ENCODE data around the gene TMEM63A.

- TF ChIP-seq, protein P1, sequence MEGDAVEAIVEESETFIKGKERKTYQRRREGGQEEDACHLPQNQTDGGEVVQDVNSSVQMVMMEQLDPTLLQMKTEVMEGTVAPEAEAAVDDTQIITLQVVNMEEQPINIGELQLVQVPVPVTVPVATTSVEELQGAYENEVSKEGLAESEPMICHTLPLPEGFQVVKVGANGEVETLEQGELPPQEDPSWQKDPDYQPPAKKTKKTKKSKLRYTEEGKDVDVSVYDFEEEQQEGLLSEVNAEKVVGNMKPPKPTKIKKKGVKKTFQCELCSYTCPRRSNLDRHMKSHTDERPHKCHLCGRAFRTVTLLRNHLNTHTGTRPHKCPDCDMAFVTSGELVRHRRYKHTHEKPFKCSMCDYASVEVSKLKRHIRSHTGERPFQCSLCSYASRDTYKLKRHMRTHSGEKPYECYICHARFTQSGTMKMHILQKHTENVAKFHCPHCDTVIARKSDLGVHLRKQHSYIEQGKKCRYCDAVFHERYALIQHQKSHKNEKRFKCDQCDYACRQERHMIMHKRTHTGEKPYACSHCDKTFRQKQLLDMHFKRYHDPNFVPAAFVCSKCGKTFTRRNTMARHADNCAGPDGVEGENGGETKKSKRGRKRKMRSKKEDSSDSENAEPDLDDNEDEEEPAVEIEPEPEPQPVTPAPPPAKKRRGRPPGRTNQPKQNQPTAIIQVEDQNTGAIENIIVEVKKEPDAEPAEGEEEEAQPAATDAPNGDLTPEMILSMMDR (IDR thresholded peaks at IDR 0.05), result no peak
- TF ChIP-seq ZFX (IDR thresholded peaks at IDR 0.05; ENCODE audit: borderline replicate concordance), result no peak
These were observed 15.9 kb downstream of the TMEM63A start for GRCh38 chr1:225866061-225866837.
